Suprapubic skin (tissue), 4 donors: Measurements from ENCODE around the gene GMPPB. TPM values are rescaled to one million over a fixed set of nuclear protein-coding genes. Genes with fewer than 3 reads are reported as not detected.

Experiments used
- DNase-seq, 2 donors: peaks; one replicate each; pipeline ENCODE4 v3.0.0-alpha.2; 2019; ENCODE audit warnings: low spot score in 2 of 2
- H3K27ac ChIP-seq: fragments of 200-600 bp; sonication (generic); one replicate; pipeline ENCODE4 v1.5.1; 2019
- H3K27me3 ChIP-seq: fragments of 200-600 bp; sonication (generic); one replicate; pipeline ENCODE4 v1.5.1; 2019
- H3K36me3 ChIP-seq: fragments of 200-600 bp; sonication (generic); one replicate; pipeline ENCODE4 v1.5.1; 2019
- H3K4me1 ChIP-seq: fragments of 200-600 bp; sonication (generic); one replicate; pipeline ENCODE4 v1.5.1; 2019
- H3K4me3 ChIP-seq: fragments of 200-600 bp; sonication (generic); one replicate; pipeline ENCODE4 v1.5.1; 2019; ENCODE audit warnings: mild to moderate bottlenecking
- H3K9me3 ChIP-seq: fragments of 200-600 bp; sonication (generic); one replicate; pipeline ENCODE4 v1.5.1; 2019
- CTCF ChIP-seq, 2 donors: fragments of 200-600 bp in 1 of 2; fragments of 450-650 bp in 1 of 2; sonication (generic) in 1 of 2; IDR thresholded peaks; one replicate each; pipeline ENCODE4 v1.5.1; 2016 to 2019; ENCODE audit warnings: antibody characterized with exemption in 2 of 2, mild to moderate bottlenecking in 1 of 2, moderate library complexity in 1 of 2
- EP300 ChIP-seq: sonication (generic); formaldehyde crosslinking; IDR thresholded peaks from one replicate; pipeline ENCODE4 v1.6.1; 2017; ENCODE audit warnings: antibody characterized with exemption
- POLR2A ChIP-seq, 2 donors: fragments of 450-650 bp; IDR thresholded peaks; one replicate each; pipeline ENCODE4 v1.6.1; 2017; ENCODE audit warnings: antibody characterized with exemption in 2 of 2, mild to moderate bottlenecking in 2 of 2, moderate library complexity in 2 of 2
- POLR2AphosphoS5 ChIP-seq, 3 donors: sonication (generic); formaldehyde crosslinking; IDR thresholded peaks; one replicate each; pipeline ENCODE4 v1.6.1; 2017; ENCODE audit warnings: antibody characterized with exemption in 3 of 3
- WGBS: methylation state at CpG from one replicate; pipeline ENCODE4 v1.1.5; 2018; 5-methylcytosine and 5-hydroxymethylcytosine counted together
- total RNA-seq, 4 donors: library from RNA; depleted of rRNA; stranded (reverse); fragments of >200 nt; gene quantifications; one replicate each; pipeline ENCODE4 v1.1.0, GENCODE V29; 2016

The GMPPB gene
- total RNA-seq, 4 donors from 2014 or later: 14.0 to 25.0 (median 17.3) TPM

- 34% methylated on average over 4 of the region's 4 CpGs for WGBS
- DNase-seq: no peak
- Histone ChIP-seq H3K27ac (no peak overlapping the region), H3K27me3 (no peaks in the 10 kb centered on the region), H3K36me3 (peaks cover 39% of the 10 kb centered on the region), H3K9me3 (no peaks in the 10 kb centered on the region), H3K4me3 (no peak overlapping the region), H3K4me1 (peaks cover 2% of the 10 kb centered on the region)
- TF ChIP-seq POLR2A (IDR thresholded peaks at IDR 0.05): no peak
- TF ChIP-seq CTCF (IDR thresholded peaks at IDR 0.05): no peak
These were observed 16.7 kb downstream of the GMPPB start for GRCh38 chr3:49707113-49707480.

- Histone ChIP-seq H3K27ac (no peak overlapping the region), H3K4me3 (no peak overlapping the region), H3K27me3 (no peaks in the 10 kb centered on the region), H3K9me3 (no peaks in the 10 kb centered on the region), H3K36me3 (peaks cover 44% of the 10 kb centered on the region), H3K4me1 (peaks cover 2% of the 10 kb centered on the region)
- TF ChIP-seq CTCF (IDR thresholded peaks at IDR 0.05) (no peak), POLR2AphosphoS5 (IDR thresholded peaks at IDR 0.05) (no peak), EP300 (no peak), POLR2A (IDR thresholded peaks at IDR 0.05) (no peak)
- 93% methylated on average over 6 of the region's 9 CpGs for WGBS
- no peak for DNase-seq
These were observed 17.2 kb downstream of the GMPPB start for GRCh38 chr3:49706456-49707112.

- TF ChIP-seq POLR2A (IDR thresholded peaks at IDR 0.05) (no peak), POLR2AphosphoS5 (IDR thresholded peaks at IDR 0.05) (no peak), CTCF (IDR thresholded peaks at IDR 0.05) (no peak), EP300 (no peak)
- WGBS: 94% methylated on average over 8 of the region's 17 CpGs
- no peak for DNase-seq
- no peaks in the 10 kb centered on the region for H3K27me3 ChIP-seq
- peaks cover 2% of the 10 kb centered on the region for H3K4me1 ChIP-seq
- peaks cover 54% of the 10 kb centered on the region for H3K36me3 ChIP-seq
- H3K9me3 ChIP-seq: no peaks in the 10 kb centered on the region
- H3K4me3 ChIP-seq: no peak overlapping the region
- H3K27ac ChIP-seq: no peak overlapping the region
These were observed 18.3 kb downstream of the GMPPB start for GRCh38 chr3:49705390-49705960.

GRCh38 chr3:49704629-49705028, 19.1 kb downstream of the GMPPB start:
- DNase-seq: no peak
- TF ChIP-seq POLR2AphosphoS5 (IDR thresholded peaks at IDR 0.05): no peak
- TF ChIP-seq EP300: no peak
- TF ChIP-seq CTCF (IDR thresholded peaks at IDR 0.05): no peak
- no peak for TF ChIP-seq POLR2A (IDR thresholded peaks at IDR 0.05)
- Histone ChIP-seq H3K36me3 (peaks cover 60% of the 10 kb centered on the region), H3K4me3 (no peak overlapping the region), H3K4me1 (peaks cover 2% of the 10 kb centered on the region), H3K27ac (no peak overlapping the region), H3K9me3 (no peaks in the 10 kb centered on the region), H3K27me3 (no peaks in the 10 kb centered on the region)
- 100% methylated on average over 5 of the region's 8 CpGs for WGBS

GRCh38 chr3:49703956-49704355, 19.8 kb downstream of the GMPPB start:
- Histone ChIP-seq H3K27ac (no peak overlapping the region), H3K4me1 (peaks cover 2% of the 10 kb centered on the region), H3K9me3 (no peaks in the 10 kb centered on the region), H3K4me3 (no peak overlapping the region), H3K36me3 (peaks cover 66% of the 10 kb centered on the region), H3K27me3 (no peaks in the 10 kb centered on the region)
- DNase-seq: no peak
- WGBS: 95% methylated on average over 7 of the region's 7 CpGs
- TF ChIP-seq POLR2A (IDR thresholded peaks at IDR 0.05): no peak
- no peak for TF ChIP-seq POLR2AphosphoS5 (IDR thresholded peaks at IDR 0.05)
- no peak for TF ChIP-seq EP300
- no peak for TF ChIP-seq CTCF (IDR thresholded peaks at IDR 0.05)
